Activated naive CD8-positive, alpha-beta T cell treated with anti-CD3 and anti-CD28 coated beads, Interleukin-2, amount 50 U/mL, for 24 hours (primary cell): ENCODE results near the gene LSP1.

Source experiments
- ATAC-seq: fragments of 150-1000 bp; cut with Tn5 transposase; one replicate; pipeline ENCODE4 v1.10.0; 2021
- DNase-seq: peaks from one replicate; pipeline ENCODE4 v3.0.0; 2021
- H3K27ac Mint-ChIP-seq: one replicate; pipeline ENCODE4 v1.8.0; 2021; ENCODE audit warnings: mild to moderate bottlenecking, mixed read lengths
- H3K27me3 Mint-ChIP-seq: one replicate; pipeline ENCODE4 v1.8.0; 2021; ENCODE audit warnings: mixed read lengths
- H3K36me3 Mint-ChIP-seq: one replicate; pipeline ENCODE4 v1.8.0; 2021; ENCODE audit warnings: low read depth, mixed read lengths
- H3K4me1 Mint-ChIP-seq: one replicate; pipeline ENCODE4 v1.8.0; 2021; ENCODE audit warnings: mixed read lengths
- H3K4me3 Mint-ChIP-seq: one replicate; pipeline ENCODE4 v1.8.0; 2021; ENCODE audit warnings: mild to moderate bottlenecking, moderate library complexity, mixed read lengths
- H3K9me3 Mint-ChIP-seq: one replicate; pipeline ENCODE4 v1.8.0; 2021; ENCODE audit warnings: mixed read lengths

The LSP1 gene

GRCh38 chr11:1928470-1928890 lies 75.6 kb downstream of the LSP1 start:
- DNase-seq (no peak), ATAC-seq (no peak)
- H3K27ac Mint-ChIP-seq = no peak overlapping the region
- H3K27me3 Mint-ChIP-seq = peaks cover 13% of the 10 kb centered on the region
- no peak overlapping the region for H3K4me3 Mint-ChIP-seq
- no peaks in the 10 kb centered on the region for H3K9me3 Mint-ChIP-seq
- no peaks in the 10 kb centered on the region for H3K36me3 Mint-ChIP-seq
- H3K4me1 Mint-ChIP-seq = peaks cover 2% of the 10 kb centered on the region

GRCh38 chr11:1928891-1929541 lies 76.1 kb downstream of the LSP1 start:
- Mint-ChIP-seq H3K36me3 (no peaks in the 10 kb centered on the region), H3K4me1 (peaks cover 2% of the 10 kb centered on the region), H3K9me3 (no peaks in the 10 kb centered on the region), H3K27me3 (peaks cover 9% of the 10 kb centered on the region), H3K4me3 (no peak overlapping the region), H3K27ac (no peak overlapping the region)
- ATAC-seq (no peak), DNase-seq (no peak)

GRCh38 chr11:1929621-1930461 lies 77.0 kb downstream of the LSP1 start:
- no peak overlapping the region for H3K4me3 Mint-ChIP-seq

GRCh38 chr11:1930462-1930830 lies 77.6 kb downstream of the LSP1 start:
- H3K27ac Mint-ChIP-seq = no peak overlapping the region
- DNase-seq (no peak), ATAC-seq (no peak)
- peaks cover 2% of the 10 kb centered on the region for H3K4me1 Mint-ChIP-seq
- H3K9me3 Mint-ChIP-seq = no peaks in the 10 kb centered on the region
- peaks cover 9% of the 10 kb centered on the region for H3K27me3 Mint-ChIP-seq
- H3K4me3 Mint-ChIP-seq = no peak overlapping the region
- H3K36me3 Mint-ChIP-seq = no peaks in the 10 kb centered on the region

More at GRCh38 chr11:1929621-1930461, 77.0 kb downstream of the LSP1 start:
- no peaks in the 10 kb centered on the region for H3K9me3 Mint-ChIP-seq
- no peak overlapping the region for H3K27ac Mint-ChIP-seq
- no peak for ATAC-seq
- H3K4me1 Mint-ChIP-seq = peaks cover 2% of the 10 kb centered on the region
- peaks cover 9% of the 10 kb centered on the region for H3K27me3 Mint-ChIP-seq
- no peak for DNase-seq
- H3K36me3 Mint-ChIP-seq = no peaks in the 10 kb centered on the region

GRCh38 chr11:1931341-1932104 lies 78.6 kb downstream of the LSP1 start:
- Mint-ChIP-seq H3K36me3 (no peaks in the 10 kb centered on the region), H3K4me1 (peaks cover 2% of the 10 kb centered on the region), H3K27ac (no peak overlapping the region), H3K9me3 (no peaks in the 10 kb centered on the region), H3K4me3 (no peak overlapping the region), H3K27me3 (peaks cover 7% of the 10 kb centered on the region)
- DNase-seq = no peak
- ATAC-seq = no peak

GRCh38 chr11:1932105-1932480 lies 79.2 kb downstream of the LSP1 start:
- Mint-ChIP-seq H3K27ac (no peak overlapping the region), H3K9me3 (no peaks in the 10 kb centered on the region), H3K27me3 (peaks cover 7% of the 10 kb centered on the region), H3K4me3 (no peak overlapping the region), H3K36me3 (no peaks in the 10 kb centered on the region), H3K4me1 (peaks cover 2% of the 10 kb centered on the region)
- ATAC-seq (no peak), DNase-seq (no peak)

GRCh38 chr11:1932681-1933080 lies 79.8 kb downstream of the LSP1 start:
- H3K4me3 Mint-ChIP-seq = no peak overlapping the region
- peaks cover 2% of the 10 kb centered on the region for H3K4me1 Mint-ChIP-seq
- no peak for ATAC-seq
- no peaks in the 10 kb centered on the region for H3K36me3 Mint-ChIP-seq
- DNase-seq = no peak
- peaks cover 7% of the 10 kb centered on the region for H3K27me3 Mint-ChIP-seq
- H3K9me3 Mint-ChIP-seq = no peaks in the 10 kb centered on the region
- H3K27ac Mint-ChIP-seq = no peak overlapping the region

GRCh38 chr11:1933416-1934334 lies 80.8 kb downstream of the LSP1 start:
- peaks cover 7% of the 10 kb centered on the region for H3K27me3 Mint-ChIP-seq
- DNase-seq = no peak
- no peaks in the 10 kb centered on the region for H3K36me3 Mint-ChIP-seq
- H3K27ac Mint-ChIP-seq = no peak overlapping the region
- H3K4me1 Mint-ChIP-seq = peaks cover 2% of the 10 kb centered on the region
- no peak overlapping the region for H3K4me3 Mint-ChIP-seq
- no peaks in the 10 kb centered on the region for H3K9me3 Mint-ChIP-seq
- no peak for ATAC-seq

- Mint-ChIP-seq H3K27ac (no peak overlapping the region), H3K36me3 (no peaks in the 10 kb centered on the region), H3K4me1 (peaks cover 4% of the 10 kb centered on the region), H3K9me3 (no peaks in the 10 kb centered on the region), H3K27me3 (peaks cover 7% of the 10 kb centered on the region), H3K4me3 (no peak overlapping the region)
- no peak for ATAC-seq
- no peak for DNase-seq
Observed at GRCh38 chr11:1934335-1935155, 81.7 kb downstream of the LSP1 start.

GRCh38 chr11:1935156-1936071 lies 82.5 kb downstream of the LSP1 start:
- H3K9me3 Mint-ChIP-seq = no peaks in the 10 kb centered on the region
- ATAC-seq = no peak
- H3K27me3 Mint-ChIP-seq = peaks cover 6% of the 10 kb centered on the region
- H3K4me3 Mint-ChIP-seq = no peak overlapping the region
- no peak overlapping the region for H3K27ac Mint-ChIP-seq
- H3K4me1 Mint-ChIP-seq = peaks cover 4% of the 10 kb centered on the region
- no peaks in the 10 kb centered on the region for H3K36me3 Mint-ChIP-seq
- DNase-seq = no peak

- H3K36me3 Mint-ChIP-seq = no peaks in the 10 kb centered on the region
- ATAC-seq (no peak), DNase-seq (no peak)
- H3K4me1 Mint-ChIP-seq = peaks cover 3% of the 10 kb centered on the region
- no peak overlapping the region for H3K27ac Mint-ChIP-seq
- H3K27me3 Mint-ChIP-seq = peaks cover 4% of the 10 kb centered on the region
- H3K9me3 Mint-ChIP-seq = no peaks in the 10 kb centered on the region
- H3K4me3 Mint-ChIP-seq = no peak overlapping the region
Observed at GRCh38 chr11:1936072-1936780, 83.3 kb downstream of the LSP1 start.
